GM06990 (cell line): ENCODE data around the gene SOS2.

Experiments
- DNase-seq: peaks from one replicate; pipeline ENCODE4 v3.0.0-alpha.2; 2011; ENCODE audit not compliant: insufficient read length; ENCODE audit errors: extremely low read depth
- H3K27me3 ChIP-seq: replicated peaks from 2 replicates; pipeline ENCODE4 v1.6.0; 2011; ENCODE audit warnings: low read length; ENCODE audit not compliant: control insufficient read depth, insufficient read depth
- H3K36me3 ChIP-seq: 2 replicates; pipeline ENCODE4 v1.5.1; 2011; ENCODE audit warnings: low read length; ENCODE audit not compliant: control insufficient read depth, insufficient read depth
- H3K4me3 ChIP-seq: replicated peaks from 2 replicates; pipeline ENCODE4 v1.5.1; 2011; ENCODE audit warnings: low read depth, mild to moderate bottlenecking, control low read depth, low read length
- CTCF ChIP-seq: IDR thresholded peaks from 2 replicates; pipeline ENCODE4 v1.5.1; 2011; ENCODE audit warnings: low read length, control low read depth, mild to moderate bottlenecking, inconsistent platforms; ENCODE audit not compliant: insufficient read depth, poor library complexity, severe bottlenecking

Gene SOS2

GRCh38 chr14:50225067-50225973 lies 6.1 kb downstream of the SOS2 start:
- no peaks in the 10 kb centered on the region for H3K36me3 ChIP-seq
- DNase-seq: no peak
- no peak overlapping the region for H3K4me3 ChIP-seq
- no peaks in the 10 kb centered on the region for H3K27me3 ChIP-seq
- TF ChIP-seq CTCF: no peak

- Histone ChIP-seq H3K36me3 (no peaks in the 10 kb centered on the region), H3K27me3 (no peaks in the 10 kb centered on the region), H3K4me3 (no peak overlapping the region)
- TF ChIP-seq CTCF: no peak
- DNase-seq: no peak
Observed at GRCh38 chr14:50222055-50222613, 9.2 kb downstream of the SOS2 start.

- Histone ChIP-seq H3K4me3 (no peak overlapping the region), H3K36me3 (no peaks in the 10 kb centered on the region), H3K27me3 (no peaks in the 10 kb centered on the region)
- TF ChIP-seq CTCF: no peak
- DNase-seq: no peak
Observed at GRCh38 chr14:50218501-50218900, 12.9 kb downstream of the SOS2 start.

- H3K4me3 ChIP-seq: no peak overlapping the region
- no peak for DNase-seq
Observed at GRCh38 chr14:50215416-50215815, 16.0 kb downstream of the SOS2 start.

GRCh38 chr14:50213795-50214194 lies 17.6 kb downstream of the SOS2 start:
- Histone ChIP-seq H3K4me3 (no peak overlapping the region), H3K36me3 (no peaks in the 10 kb centered on the region), H3K27me3 (no peaks in the 10 kb centered on the region)
- no peak for DNase-seq
- no peak for TF ChIP-seq CTCF

More at GRCh38 chr14:50215416-50215815, 16.0 kb downstream of the SOS2 start:
- Histone ChIP-seq H3K27me3 (no peaks in the 10 kb centered on the region), H3K36me3 (no peaks in the 10 kb centered on the region)
- TF ChIP-seq CTCF: no peak
